HG02798 (cell line): ENCODE measurements around the gene CA10.

Source experiments
- ATAC-seq: cut with Tn5 transposase; IDR thresholded peaks from one replicate; pipeline ENCODE4 v1.9.1; 2021; ENCODE audit warnings: mild to moderate bottlenecking; ENCODE audit not compliant: unreplicated experiment, poor library complexity

CA10 gene

GRCh38 chr17:51703361-51704341, 454.9 kb downstream of the CA10 start:
- no peak for ATAC-seq

DNA sequence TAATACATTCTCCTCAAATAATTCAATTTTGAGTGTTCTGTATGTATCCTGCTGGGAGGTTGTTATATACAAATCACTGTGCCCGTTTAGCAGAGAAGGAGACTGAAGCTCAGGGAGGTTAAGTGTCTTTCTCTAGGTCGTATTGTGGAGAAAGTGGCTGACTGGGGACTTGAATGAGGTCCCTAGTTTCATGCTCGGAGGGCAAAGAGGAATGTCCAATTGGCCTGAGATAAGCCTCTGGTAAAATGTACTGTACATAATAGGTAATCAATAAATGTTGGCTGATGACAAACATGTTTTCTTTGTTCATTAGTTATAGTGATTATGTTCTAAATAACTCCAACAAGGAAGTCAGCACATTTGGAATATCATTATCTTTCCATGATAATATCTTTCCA, 455.6 kb downstream of the CA10 start:
- ATAC-seq: no peak

GRCh38 chr17:51701501-51701900, 457.0 kb downstream of the CA10 start:
- ATAC-seq: no peak

- no peak for ATAC-seq
Measured at GRCh38 chr17:51700011-51700760, 458.3 kb downstream of the CA10 start.

GRCh38 chr17:51699303-51699702, 459.2 kb downstream of the CA10 start:
- ATAC-seq: no peak

GRCh38 chr17:51692917-51693316, 465.6 kb downstream of the CA10 start:
- ATAC-seq: no peak

- no peak for ATAC-seq
Measured at GRCh38 chr17:51687887-51688286, 470.6 kb downstream of the CA10 start.

- no peak for ATAC-seq
Measured at GRCh38 chr17:51685287-51685909, 473.1 kb downstream of the CA10 start.

- no peak for ATAC-seq
Measured at GRCh38 chr17:51684214-51684613, 474.3 kb downstream of the CA10 start.

DNA sequence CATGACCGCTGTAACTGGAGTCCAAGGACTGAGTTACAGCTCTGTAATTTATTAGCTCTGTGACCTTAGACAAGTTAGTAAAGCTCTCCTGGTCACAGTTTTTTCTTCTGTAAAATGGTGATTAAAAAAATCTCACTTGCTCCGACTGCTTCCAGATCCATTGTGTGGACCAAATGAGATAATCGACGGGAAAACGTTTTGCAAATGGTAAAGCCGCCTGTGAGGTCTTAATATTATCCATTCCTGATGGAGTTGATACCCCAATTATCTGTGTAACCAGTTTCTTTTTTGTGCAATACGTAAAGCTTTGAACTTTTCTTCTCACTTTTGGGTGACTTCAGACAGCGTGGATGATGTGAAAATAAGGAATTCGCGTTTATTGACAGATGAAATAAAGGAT, 475.2 kb downstream of the CA10 start:
- ATAC-seq: no peak

GRCh38 chr17:51682115-51682514, 476.4 kb downstream of the CA10 start:
- no peak for ATAC-seq

- no peak for ATAC-seq
Measured at GRCh38 chr17:51677875-51678274, 480.6 kb downstream of the CA10 start.

DNA sequence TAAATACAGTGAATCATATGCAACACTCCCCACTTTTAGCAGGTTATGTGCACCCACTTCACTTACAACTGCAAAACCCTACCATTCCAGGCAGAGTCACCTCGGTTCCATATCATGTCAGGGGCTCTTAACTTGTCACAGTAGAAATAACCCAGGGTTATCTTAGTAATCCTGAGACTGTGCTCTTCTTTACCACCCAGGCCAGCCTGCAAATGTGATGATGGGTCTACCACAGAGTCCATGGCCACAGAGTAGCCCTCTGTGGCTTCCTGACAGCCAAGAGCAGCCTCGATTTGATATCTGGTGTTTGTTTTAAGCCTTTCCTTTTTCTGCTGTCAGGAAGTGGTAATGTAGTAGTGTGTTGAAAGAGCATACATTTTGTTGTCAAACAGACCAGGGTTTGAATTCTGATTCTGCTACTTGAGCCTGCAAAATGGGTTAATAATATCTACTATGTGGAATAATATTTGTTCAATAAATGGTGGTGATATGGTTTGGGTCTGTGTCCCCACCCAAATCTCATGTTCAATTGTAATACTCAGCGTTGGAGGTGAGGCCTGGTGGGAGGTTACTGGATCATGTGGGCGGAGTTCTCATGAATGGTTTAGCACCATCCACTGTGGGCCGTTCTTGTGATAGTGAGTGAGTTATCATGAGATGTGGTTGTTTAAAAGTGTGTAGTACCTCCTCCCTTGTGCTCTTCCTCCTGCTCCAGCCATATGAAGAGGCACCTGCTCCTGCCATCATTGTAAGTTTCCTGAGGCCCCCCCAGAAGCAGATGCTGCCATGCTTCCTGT, 481.6 kb downstream of the CA10 start:
- no peak for ATAC-seq

DNA sequence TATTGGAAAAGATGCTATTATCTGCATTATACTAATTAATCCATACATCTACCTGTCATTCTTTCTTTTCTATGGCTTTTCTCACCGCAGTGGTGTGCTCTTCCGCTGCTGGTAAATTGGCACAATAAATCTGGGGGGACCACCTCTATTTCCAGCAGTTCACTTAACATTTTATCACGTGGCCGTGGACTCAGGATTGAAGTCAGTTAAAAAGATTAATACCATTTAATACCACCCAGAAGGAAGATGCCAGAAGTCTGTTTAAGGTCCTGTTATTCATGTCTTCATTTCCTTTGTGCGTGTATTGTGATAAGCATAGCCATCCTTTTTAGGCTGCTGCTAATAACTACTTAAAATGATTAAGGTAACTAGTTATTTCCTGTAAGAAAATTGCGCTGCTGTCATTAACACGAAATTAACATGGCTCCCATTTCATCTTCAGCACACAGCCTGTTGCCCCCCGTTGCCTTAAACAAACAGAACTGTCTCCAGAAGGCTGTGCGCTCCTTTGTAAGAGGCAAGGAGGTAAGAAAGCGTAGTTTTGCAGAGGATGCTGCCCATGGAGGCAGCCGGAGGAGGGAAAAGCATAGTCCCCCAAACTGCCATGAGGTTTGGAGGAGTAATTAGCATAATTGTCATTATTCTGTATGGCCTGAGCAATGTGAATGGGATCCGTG, 483.8 kb downstream of the CA10 start:
- no peak for ATAC-seq

- no peak for ATAC-seq
Measured at GRCh38 chr17:51673070-51673469, 485.4 kb downstream of the CA10 start.

- no peak for ATAC-seq
Measured at GRCh38 chr17:51672065-51672464, 486.4 kb downstream of the CA10 start.

DNA sequence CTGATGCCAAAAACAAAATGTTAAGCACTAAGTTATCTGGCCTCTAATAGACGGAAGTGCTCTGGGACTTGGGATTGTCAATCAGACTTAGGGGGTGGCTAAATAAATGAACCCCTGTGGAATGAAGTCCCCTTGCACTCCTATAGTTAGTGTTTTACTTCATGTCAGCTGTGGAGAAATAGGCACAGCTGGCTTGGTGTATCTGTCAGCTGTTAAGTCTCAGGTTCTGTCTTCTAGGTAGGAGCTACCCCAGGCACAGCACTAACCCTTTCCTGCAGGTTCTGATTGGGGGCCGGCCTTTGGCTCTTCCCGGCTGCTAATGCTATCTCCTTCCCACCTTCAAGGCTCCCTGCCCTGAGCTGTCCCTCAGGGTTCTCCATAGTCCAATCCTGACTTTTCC, 487.6 kb downstream of the CA10 start:
- ATAC-seq: no peak

DNA sequence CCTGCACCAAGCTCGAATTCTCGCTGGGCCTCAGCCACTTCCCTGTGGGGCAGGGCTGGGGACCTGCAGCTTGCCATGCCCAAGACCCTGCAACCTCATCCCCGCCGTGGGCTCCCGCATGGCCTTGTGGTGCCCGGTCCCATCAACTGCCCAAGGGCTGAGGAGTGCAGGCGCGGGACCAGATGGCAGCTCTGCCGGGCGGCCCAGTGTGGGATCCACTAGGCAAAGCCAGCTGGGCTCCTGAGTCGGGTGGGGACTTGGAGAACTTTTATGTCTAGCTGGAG, 489.6 kb downstream of the CA10 start:
- ATAC-seq: no peak

- no peak for ATAC-seq
Measured at GRCh38 chr17:51668155-51668962, 490.2 kb downstream of the CA10 start.
